ENCODE data around the gene PON3.

DNA sequence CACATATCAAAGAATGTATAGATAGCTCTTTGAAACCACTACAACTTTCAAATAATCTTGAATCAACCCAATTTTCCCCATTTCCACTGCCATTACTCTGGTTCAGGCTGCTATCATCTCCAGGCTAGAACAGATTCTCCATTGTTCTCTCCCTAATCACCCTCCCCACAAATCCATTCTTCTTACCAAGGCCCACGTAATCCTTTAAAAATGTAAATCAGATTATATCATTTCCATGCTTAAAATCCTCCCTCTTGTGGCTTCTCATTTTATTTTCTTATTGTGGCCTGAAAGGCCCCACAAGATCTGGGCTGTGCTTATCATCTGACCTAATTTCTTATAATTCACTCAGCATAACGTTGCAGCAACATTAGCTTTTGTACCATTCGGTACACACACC, 68.8 kb downstream of the PON3 start:
- TF ChIP-seq, protein P1, sequence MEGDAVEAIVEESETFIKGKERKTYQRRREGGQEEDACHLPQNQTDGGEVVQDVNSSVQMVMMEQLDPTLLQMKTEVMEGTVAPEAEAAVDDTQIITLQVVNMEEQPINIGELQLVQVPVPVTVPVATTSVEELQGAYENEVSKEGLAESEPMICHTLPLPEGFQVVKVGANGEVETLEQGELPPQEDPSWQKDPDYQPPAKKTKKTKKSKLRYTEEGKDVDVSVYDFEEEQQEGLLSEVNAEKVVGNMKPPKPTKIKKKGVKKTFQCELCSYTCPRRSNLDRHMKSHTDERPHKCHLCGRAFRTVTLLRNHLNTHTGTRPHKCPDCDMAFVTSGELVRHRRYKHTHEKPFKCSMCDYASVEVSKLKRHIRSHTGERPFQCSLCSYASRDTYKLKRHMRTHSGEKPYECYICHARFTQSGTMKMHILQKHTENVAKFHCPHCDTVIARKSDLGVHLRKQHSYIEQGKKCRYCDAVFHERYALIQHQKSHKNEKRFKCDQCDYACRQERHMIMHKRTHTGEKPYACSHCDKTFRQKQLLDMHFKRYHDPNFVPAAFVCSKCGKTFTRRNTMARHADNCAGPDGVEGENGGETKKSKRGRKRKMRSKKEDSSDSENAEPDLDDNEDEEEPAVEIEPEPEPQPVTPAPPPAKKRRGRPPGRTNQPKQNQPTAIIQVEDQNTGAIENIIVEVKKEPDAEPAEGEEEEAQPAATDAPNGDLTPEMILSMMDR (conservative IDR thresholded peaks at IDR 0.05; ENCODE audit: low read depth in 2 of 2): no peak
- TF ChIP-seq CREB1 (CRISPR knock-in tag; IDR thresholded peaks at IDR 0.05; ENCODE audit: low read depth) (no peak), EZH2 (IDR thresholded peaks at IDR 0.05; ENCODE audit: low read depth, unreplicated experiment) (no peak), STAT1 (IDR thresholded peaks at IDR 0.05; ENCODE audit: unreplicated experiment) (no peak), POLR2AphosphoS5 (IDR thresholded peaks at IDR 0.05; ENCODE audit: low read depth) (no peak), EZH2phosphoT487 (IDR thresholded peaks at IDR 0.05; ENCODE audit: unreplicated experiment) (no peak), JUNB (IDR thresholded peaks at IDR 0.05; ENCODE audit: unreplicated experiment) (no peak), ZNF331 (CRISPR knock-in tag; IDR thresholded peaks at IDR 0.05; ENCODE audit: low read depth) (no peak)
- TF ChIP-seq, protein P2, sequence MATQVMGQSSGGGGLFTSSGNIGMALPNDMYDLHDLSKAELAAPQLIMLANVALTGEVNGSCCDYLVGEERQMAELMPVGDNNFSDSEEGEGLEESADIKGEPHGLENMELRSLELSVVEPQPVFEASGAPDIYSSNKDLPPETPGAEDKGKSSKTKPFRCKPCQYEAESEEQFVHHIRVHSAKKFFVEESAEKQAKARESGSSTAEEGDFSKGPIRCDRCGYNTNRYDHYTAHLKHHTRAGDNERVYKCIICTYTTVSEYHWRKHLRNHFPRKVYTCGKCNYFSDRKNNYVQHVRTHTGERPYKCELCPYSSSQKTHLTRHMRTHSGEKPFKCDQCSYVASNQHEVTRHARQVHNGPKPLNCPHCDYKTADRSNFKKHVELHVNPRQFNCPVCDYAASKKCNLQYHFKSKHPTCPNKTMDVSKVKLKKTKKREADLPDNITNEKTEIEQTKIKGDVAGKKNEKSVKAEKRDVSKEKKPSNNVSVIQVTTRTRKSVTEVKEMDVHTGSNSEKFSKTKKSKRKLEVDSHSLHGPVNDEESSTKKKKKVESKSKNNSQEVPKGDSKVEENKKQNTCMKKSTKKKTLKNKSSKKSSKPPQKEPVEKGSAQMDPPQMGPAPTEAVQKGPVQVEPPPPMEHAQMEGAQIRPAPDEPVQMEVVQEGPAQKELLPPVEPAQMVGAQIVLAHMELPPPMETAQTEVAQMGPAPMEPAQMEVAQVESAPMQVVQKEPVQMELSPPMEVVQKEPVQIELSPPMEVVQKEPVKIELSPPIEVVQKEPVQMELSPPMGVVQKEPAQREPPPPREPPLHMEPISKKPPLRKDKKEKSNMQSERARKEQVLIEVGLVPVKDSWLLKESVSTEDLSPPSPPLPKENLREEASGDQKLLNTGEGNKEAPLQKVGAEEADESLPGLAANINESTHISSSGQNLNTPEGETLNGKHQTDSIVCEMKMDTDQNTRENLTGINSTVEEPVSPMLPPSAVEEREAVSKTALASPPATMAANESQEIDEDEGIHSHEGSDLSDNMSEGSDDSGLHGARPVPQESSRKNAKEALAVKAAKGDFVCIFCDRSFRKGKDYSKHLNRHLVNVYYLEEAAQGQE (IDR thresholded peaks at IDR 0.05; ENCODE audit: unreplicated experiment): no peak
- TF ChIP-seq, protein P3, sequence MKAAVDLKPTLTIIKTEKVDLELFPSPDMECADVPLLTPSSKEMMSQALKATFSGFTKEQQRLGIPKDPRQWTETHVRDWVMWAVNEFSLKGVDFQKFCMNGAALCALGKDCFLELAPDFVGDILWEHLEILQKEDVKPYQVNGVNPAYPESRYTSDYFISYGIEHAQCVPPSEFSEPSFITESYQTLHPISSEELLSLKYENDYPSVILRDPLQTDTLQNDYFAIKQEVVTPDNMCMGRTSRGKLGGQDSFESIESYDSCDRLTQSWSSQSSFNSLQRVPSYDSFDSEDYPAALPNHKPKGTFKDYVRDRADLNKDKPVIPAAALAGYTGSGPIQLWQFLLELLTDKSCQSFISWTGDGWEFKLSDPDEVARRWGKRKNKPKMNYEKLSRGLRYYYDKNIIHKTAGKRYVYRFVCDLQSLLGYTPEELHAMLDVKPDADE (IDR thresholded peaks at IDR 0.05): no peak
- TF ChIP-seq, protein P4, sequence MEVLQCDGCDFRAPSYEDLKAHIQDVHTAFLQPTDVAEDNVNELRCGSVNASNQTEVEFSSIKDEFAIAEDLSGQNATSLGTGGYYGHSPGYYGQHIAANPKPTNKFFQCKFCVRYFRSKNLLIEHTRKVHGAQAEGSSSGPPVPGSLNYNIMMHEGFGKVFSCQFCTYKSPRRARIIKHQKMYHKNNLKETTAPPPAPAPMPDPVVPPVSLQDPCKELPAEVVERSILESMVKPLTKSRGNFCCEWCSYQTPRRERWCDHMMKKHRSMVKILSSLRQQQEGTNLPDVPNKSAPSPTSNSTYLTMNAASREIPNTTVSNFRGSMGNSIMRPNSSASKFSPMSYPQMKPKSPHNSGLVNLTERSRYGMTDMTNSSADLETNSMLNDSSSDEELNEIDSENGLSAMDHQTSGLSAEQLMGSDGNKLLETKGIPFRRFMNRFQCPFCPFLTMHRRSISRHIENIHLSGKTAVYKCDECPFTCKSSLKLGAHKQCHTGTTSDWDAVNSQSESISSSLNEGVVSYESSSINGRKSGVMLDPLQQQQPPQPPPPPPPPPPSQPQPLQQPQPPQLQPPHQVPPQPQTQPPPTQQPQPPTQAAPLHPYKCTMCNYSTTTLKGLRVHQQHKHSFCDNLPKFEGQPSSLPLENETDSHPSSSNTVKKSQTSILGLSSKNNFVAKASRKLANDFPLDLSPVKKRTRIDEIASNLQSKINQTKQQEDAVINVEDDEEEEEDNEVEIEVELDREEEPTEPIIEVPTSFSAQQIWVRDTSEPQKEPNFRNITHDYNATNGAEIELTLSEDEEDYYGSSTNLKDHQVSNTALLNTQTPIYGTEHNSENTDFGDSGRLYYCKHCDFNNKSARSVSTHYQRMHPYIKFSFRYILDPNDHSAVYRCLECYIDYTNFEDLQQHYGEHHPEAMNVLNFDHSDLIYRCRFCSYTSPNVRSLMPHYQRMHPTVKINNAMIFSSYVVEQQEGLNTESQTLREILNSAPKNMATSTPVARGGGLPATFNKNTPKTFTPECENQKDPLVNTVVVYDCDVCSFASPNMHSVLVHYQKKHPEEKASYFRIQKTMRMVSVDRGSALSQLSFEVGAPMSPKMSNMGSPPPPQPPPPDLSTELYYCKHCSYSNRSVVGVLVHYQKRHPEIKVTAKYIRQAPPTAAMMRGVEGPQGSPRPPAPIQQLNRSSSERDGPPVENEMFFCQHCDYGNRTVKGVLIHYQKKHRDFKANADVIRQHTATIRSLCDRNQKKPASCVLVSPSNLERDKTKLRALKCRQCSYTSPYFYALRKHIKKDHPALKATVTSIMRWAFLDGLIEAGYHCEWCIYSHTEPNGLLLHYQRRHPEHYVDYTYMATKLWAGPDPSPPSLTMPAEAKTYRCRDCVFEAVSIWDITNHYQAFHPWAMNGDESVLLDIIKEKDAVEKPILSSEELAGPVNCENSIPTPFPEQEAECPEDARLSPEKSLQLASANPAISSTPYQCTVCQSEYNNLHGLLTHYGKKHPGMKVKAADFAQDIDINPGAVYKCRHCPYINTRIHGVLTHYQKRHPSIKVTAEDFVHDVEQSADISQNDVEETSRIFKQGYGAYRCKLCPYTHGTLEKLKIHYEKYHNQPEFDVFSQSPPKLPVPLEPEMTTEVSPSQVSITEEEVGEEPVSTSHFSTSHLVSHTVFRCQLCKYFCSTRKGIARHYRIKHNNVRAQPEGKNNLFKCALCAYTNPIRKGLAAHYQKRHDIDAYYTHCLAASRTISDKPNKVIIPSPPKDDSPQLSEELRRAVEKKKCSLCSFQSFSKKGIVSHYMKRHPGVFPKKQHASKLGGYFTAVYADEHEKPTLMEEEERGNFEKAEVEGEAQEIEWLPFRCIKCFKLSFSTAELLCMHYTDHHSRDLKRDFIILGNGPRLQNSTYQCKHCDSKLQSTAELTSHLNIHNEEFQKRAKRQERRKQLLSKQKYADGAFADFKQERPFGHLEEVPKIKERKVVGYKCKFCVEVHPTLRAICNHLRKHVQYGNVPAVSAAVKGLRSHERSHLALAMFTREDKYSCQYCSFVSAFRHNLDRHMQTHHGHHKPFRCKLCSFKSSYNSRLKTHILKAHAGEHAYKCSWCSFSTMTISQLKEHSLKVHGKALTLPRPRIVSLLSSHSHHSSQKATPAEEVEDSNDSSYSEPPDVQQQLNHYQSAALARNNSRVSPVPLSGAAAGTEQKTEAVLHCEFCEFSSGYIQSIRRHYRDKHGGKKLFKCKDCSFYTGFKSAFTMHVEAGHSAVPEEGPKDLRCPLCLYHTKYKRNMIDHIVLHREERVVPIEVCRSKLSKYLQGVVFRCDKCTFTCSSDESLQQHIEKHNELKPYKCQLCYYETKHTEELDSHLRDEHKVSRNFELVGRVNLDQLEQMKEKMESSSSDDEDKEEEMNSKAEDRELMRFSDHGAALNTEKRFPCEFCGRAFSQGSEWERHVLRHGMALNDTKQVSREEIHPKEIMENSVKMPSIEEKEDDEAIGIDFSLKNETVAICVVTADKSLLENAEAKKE (CRISPR knock-in tag; IDR thresholded peaks at IDR 0.05): no peak
